Measurements from ENCODE around the gene SPECC1.

DNA sequence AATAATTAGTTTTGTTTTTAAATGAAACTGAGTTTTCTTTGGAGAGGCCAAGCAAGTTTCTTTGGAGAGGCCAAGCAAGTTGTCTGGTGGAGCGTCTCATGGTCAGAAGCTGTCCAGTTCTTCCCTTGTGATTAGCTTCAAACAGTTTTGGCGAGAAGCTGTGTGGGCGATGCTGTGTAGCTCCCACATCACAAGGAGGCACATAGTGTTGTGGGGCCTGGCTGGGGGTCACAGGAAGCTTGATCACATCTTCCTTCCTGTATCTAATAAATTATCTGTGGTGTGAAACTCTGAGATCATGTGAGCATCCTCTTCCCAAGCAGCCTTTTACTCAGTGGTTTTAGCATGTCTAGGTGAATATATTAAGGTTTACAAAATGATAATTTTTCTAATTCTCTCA, 33.9 kb downstream of the SPECC1 start:
- TF ChIP-seq, protein P1, sequence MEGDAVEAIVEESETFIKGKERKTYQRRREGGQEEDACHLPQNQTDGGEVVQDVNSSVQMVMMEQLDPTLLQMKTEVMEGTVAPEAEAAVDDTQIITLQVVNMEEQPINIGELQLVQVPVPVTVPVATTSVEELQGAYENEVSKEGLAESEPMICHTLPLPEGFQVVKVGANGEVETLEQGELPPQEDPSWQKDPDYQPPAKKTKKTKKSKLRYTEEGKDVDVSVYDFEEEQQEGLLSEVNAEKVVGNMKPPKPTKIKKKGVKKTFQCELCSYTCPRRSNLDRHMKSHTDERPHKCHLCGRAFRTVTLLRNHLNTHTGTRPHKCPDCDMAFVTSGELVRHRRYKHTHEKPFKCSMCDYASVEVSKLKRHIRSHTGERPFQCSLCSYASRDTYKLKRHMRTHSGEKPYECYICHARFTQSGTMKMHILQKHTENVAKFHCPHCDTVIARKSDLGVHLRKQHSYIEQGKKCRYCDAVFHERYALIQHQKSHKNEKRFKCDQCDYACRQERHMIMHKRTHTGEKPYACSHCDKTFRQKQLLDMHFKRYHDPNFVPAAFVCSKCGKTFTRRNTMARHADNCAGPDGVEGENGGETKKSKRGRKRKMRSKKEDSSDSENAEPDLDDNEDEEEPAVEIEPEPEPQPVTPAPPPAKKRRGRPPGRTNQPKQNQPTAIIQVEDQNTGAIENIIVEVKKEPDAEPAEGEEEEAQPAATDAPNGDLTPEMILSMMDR (IDR thresholded peaks at IDR 0.05; ENCODE audit: low read length): no peak
- no peak for TF ChIP-seq EZH2 (IDR thresholded peaks at IDR 0.05; ENCODE audit: borderline replicate concordance, low read length)

All from OCI-LY1 (cell line).